Measurements from ENCODE around the gene MAML3.

Gene MAML3

GRCh38 chr4:139668036-139668435 lies 485.9 kb downstream of the MAML3 start:
- no peak for DNase-seq
